H1 (cell line): ENCODE measurements around the gene OSBPL9. TPM values are rescaled to one million over a fixed set of nuclear protein-coding genes. Genes with fewer than 3 reads are reported as not detected.

Experiments
- BCL11A ChIP-seq, 2 experiments: IDR thresholded peaks; one replicate each; pipeline ENCODE4 v1.6.1; 2011; ENCODE audit warnings: low read depth in 2 of 2, low read length in 2 of 2, mild to moderate bottlenecking in 2 of 2
- CHD7 ChIP-seq: fragments of 300-600 bp; sonication (generic); IDR thresholded peaks from 2 replicates; pipeline ENCODE4 v1.7.1; 2012; ENCODE audit warnings: low read length, moderate library complexity, mild to moderate bottlenecking, inconsistent platforms; ENCODE audit not compliant: insufficient replicate concordance
- CTBP2 ChIP-seq: IDR thresholded peaks from 2 replicates; pipeline ENCODE4 v1.7.0; 2011; ENCODE audit warnings: borderline replicate concordance, mild to moderate bottlenecking, moderate library complexity, mixed read lengths, low read length; ENCODE audit not compliant: insufficient read depth, insufficient read length
- CTCF ChIP-seq, 3 experiments: IDR thresholded peaks; 1 replicate in 2 of 3; 2 replicates in 1 of 3; pipeline versions ENCODE4 v1.5.1 to v1.6.1; 2011; ENCODE audit warnings: low read length in 3 of 3, mild to moderate bottlenecking in 3 of 3, inconsistent platforms in 2 of 3, low read depth in 1 of 3, moderate library complexity in 1 of 3; ENCODE audit not compliant: insufficient read depth in 1 of 3; ENCODE audit errors: control extremely low read depth in 1 of 3
- HDAC6 ChIP-seq: IDR thresholded peaks from one replicate; pipeline ENCODE4 v1.7.1; 2012; ENCODE audit warnings: low read depth, mild to moderate bottlenecking, inconsistent platforms, low read length, moderate library complexity
- POLR2AphosphoS5 ChIP-seq: IDR thresholded peaks from 2 replicates; pipeline ENCODE4 v1.6.1; 2011; ENCODE audit warnings: low read depth, low read length
- RFX5 ChIP-seq: IDR thresholded peaks from 2 replicates; pipeline ENCODE4 v1.6.1; 2011; ENCODE audit warnings: low read depth, low read length, improper control_type of control experiment, borderline replicate concordance
- SIRT6 ChIP-seq: IDR thresholded peaks from one replicate; pipeline ENCODE4 v1.7.1; 2012; ENCODE audit warnings: low read length, inconsistent platforms
- SRF ChIP-seq: IDR thresholded peaks from 2 replicates; pipeline ENCODE4 v1.6.1; 2011; ENCODE audit warnings: mild to moderate bottlenecking, low read depth, low read length, moderate library complexity
- polyA plus RNA-seq, 7 experiments: library from polyadenylated mRNA; depleted of rRNA in 3 of 7; stranded (reverse) in 5 of 7; unstranded in 2 of 7; fragments of >200 nt in 5 of 7; fragments of 200-250 nt in 2 of 7; gene quantifications; 1 replicate in 5 of 7; 2 replicates in 1 of 7; 4 replicates in 1 of 7; pipeline versions ENCODE4 v1.2.1 to v1.2.3, GENCODE V29; 2011 to 2013; ENCODE audit warnings: missing spikeins in 2 of 7, mixed read lengths in 2 of 7
- total RNA-seq: library from RNA; stranded (reverse); fragmentation: NEBNext Ultra II Directional; extraction: Animal tissue kit (Norgen Biotek cat#: 25700); gene quantifications from 2 replicates; pipeline ENCODE4 v1.2.1, GENCODE V29; 2021

Gene OSBPL9
- total and polyA plus RNA-seq, 2 of the 8 experiments (the other 6 are each of a cell fraction or from before 2014, with no cell fraction given) = 58.2 to 71.6 TPM

GRCh38 chr1:51654000-51654399 is 37.1 kb downstream of the OSBPL9 start (continued):
- TF ChIP-seq CHD7 (no peak), POLR2AphosphoS5 (no peak), BCL11A (IDR thresholded peaks at IDR 0.05; ENCODE audit: low read depth in 2 of 2, low read length in 2 of 2) (no peak), RFX5 (no peak), CTCF (IDR thresholded peaks at IDR 0.05; ENCODE audit: control extremely low read depth in 1 of 3, insufficient read depth in 1 of 3, low read depth in 1 of 3, low read length in 3 of 3) (no peak), SRF (no peak), CTBP2 (no peak), SIRT6 (no peak), HDAC6 (no peak)
